A673 (cell line): Measurements from ENCODE around the gene NMRAL1.

ENCODE experiments used
- EZH2 ChIP-seq: fragments of 200-600 bp; sonication (generic); IDR thresholded peaks from 2 replicates; pipeline ENCODE4 v1.6.1; 2017; ENCODE audit warnings: borderline replicate concordance, low read depth, mild to moderate bottlenecking, mixed read lengths, antibody characterized with exemption, low read length; ENCODE audit not compliant: poor library complexity, severe bottlenecking
- TF ChIP-seq, protein P1 (sequence below): fragments of 300-800, 200-600 bp; sonication (generic); conservative IDR thresholded peaks from 2 replicates; pipeline ENCODE4 v1.5.1; 2017; ENCODE audit warnings: low read depth, mild to moderate bottlenecking, antibody characterized with exemption, low read length, moderate library complexity, mixed read lengths

DNA sequence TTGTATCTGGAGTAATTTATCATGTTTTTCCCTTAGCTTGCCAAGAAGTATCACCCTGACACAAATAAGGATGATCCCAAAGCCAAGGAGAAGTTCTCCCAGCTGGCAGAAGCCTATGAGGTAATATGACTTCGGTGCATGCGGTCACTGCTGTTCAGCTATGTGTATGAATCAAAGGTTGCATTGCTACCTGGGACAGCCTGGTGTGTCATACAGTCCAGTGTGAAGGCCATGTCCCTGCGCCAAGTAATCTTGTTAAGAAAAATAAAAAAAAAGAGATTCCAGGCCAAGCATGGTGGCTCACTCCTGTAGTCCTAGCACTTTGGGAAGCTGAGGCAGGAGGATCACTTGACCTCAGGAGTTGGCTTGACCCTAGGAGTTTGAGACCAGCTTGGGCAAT is 37.1 kb downstream of the NMRAL1 start:
- TF ChIP-seq, protein P1, sequence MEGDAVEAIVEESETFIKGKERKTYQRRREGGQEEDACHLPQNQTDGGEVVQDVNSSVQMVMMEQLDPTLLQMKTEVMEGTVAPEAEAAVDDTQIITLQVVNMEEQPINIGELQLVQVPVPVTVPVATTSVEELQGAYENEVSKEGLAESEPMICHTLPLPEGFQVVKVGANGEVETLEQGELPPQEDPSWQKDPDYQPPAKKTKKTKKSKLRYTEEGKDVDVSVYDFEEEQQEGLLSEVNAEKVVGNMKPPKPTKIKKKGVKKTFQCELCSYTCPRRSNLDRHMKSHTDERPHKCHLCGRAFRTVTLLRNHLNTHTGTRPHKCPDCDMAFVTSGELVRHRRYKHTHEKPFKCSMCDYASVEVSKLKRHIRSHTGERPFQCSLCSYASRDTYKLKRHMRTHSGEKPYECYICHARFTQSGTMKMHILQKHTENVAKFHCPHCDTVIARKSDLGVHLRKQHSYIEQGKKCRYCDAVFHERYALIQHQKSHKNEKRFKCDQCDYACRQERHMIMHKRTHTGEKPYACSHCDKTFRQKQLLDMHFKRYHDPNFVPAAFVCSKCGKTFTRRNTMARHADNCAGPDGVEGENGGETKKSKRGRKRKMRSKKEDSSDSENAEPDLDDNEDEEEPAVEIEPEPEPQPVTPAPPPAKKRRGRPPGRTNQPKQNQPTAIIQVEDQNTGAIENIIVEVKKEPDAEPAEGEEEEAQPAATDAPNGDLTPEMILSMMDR: no peak
- no peak for TF ChIP-seq EZH2
